Fibroblast of villous mesenchyme (primary cell): ENCODE data around the gene CAPN15. TPM values are rescaled to one million over a fixed set of nuclear protein-coding genes. Genes with fewer than 3 reads are reported as not detected.
"Not testable (repeated sequence)": the region's sequence is repeated elsewhere in the genome, so short reads cannot be mapped to it uniquely, and the experiment has no call there.

Experiments used
- DNase-seq: peaks from one replicate; pipeline ENCODE4 v3.0.0-alpha.2; 2010; ENCODE audit warnings: low read depth
- H3K4me3 ChIP-seq: 2 replicates; pipeline ENCODE4 v1.5.1; 2011; ENCODE audit warnings: low read depth, mild to moderate bottlenecking, low read length
- CTCF ChIP-seq: IDR thresholded peaks from 2 replicates; pipeline ENCODE4 v1.5.1; 2012; ENCODE audit warnings: low read depth, mild to moderate bottlenecking, low read length; ENCODE audit not compliant: insufficient read depth
- small RNA-seq: library from RNA; depleted of rRNA; stranded (forward); fragments of <200 nt; gene quantifications from one replicate; pipeline ENCODE3, GENCODE V24; 2012
- total RNA-seq: library from RNA; depleted of rRNA; stranded (reverse); fragments of >200 nt; gene quantifications from 2 replicates; pipeline ENCODE4 v1.2.3, GENCODE V29; 2012

CAPN15 gene
- total RNA-seq, 1 donor, result 37.1 TPM

GRCh38 chr16:596736-597060, 69.2 kb downstream of the CAPN15 start:
- no peak overlapping the region for H3K4me3 ChIP-seq
- no peak for TF ChIP-seq CTCF
- DNase-seq, result no peak

- H3K4me3 ChIP-seq, DNase-seq: not testable (repeated sequence)
Observed at GRCh38 chr16:597655-598054, 70.1 kb downstream of the CAPN15 start.

- TF ChIP-seq CTCF, result no peak
- H3K4me3 ChIP-seq, result no peak overlapping the region
- DNase-seq, result no peak
Observed at GRCh38 chr16:598823-599739, 71.6 kb downstream of the CAPN15 start.

- DNase-seq, result no peak
- TF ChIP-seq CTCF, result peak; percentile 38
- no peak overlapping the region for H3K4me3 ChIP-seq
Observed at GRCh38 chr16:600781-601180, 73.3 kb downstream of the CAPN15 start.

GRCh38 chr16:603933-604332, 76.4 kb downstream of the CAPN15 start:
- no peak for DNase-seq
- H3K4me3 ChIP-seq, result no peak overlapping the region
- no peak for TF ChIP-seq CTCF

Small RNAs within 50 kb of the gene (small RNA-seq; reads per million reads assigned to genes)
- gene MIR3176, result not detected
- not detected for gene MIR5587
- not detected for gene Z98883.1

Other genes starting within 250 kb of the CAPN15 start
- gene ARHGDIG, start 247.1 kb upstream of the CAPN15 start, total RNA-seq, result 0.32 TPM in 1 of 2 replicates, not detected in the other
- under 0.01 and 0.43 TPM in 2 replicates for gene PDIA2, start 244.5 kb upstream of the CAPN15 start, total RNA-seq
- 14.5 and 16.4 TPM in 2 replicates for gene AXIN1, start 175.0 kb upstream of the CAPN15 start, total RNA-seq
- 80.3 and 86.7 TPM in 2 replicates for gene MRPL28, start 157.2 kb upstream of the CAPN15 start, total RNA-seq
- gene PGAP6, start 145.7 kb upstream of the CAPN15 start, total RNA-seq, result 51.5 and 52.2 TPM in 2 replicates
- gene NME4, start 130.5 kb upstream of the CAPN15 start, total RNA-seq, result 126 TPM in 2 replicates
- gene DECR2, start 125.8 kb upstream of the CAPN15 start, total RNA-seq, result 11.6 and 16.0 TPM in 2 replicates
- gene RAB11FIP3, start 102.1 kb upstream of the CAPN15 start, total RNA-seq, result 19.0 and 19.4 TPM in 2 replicates
- gene PRR35, start 32.7 kb downstream of the CAPN15 start, total RNA-seq, result not detected in 2 replicates
- gene NHLRC4, start 39.3 kb downstream of the CAPN15 start, total RNA-seq, result 1.7 and 3.2 TPM in 2 replicates
- 22.0 and 33.8 TPM in 2 replicates for gene PIGQ, start 42.3 kb downstream of the CAPN15 start, total RNA-seq
- gene RAB40C, start 62.4 kb downstream of the CAPN15 start, total RNA-seq, result 9.9 and 10.6 TPM in 2 replicates
- gene WFIKKN1, start 103.3 kb downstream of the CAPN15 start, total RNA-seq, result under 0.01 and 0.43 TPM in 2 replicates
- gene METTL26, start 108.6 kb downstream of the CAPN15 start, total RNA-seq, result 51.8 and 78.3 TPM in 2 replicates
- 14.8 and 16.0 TPM in 2 replicates for gene MCRIP2, start 114.1 kb downstream of the CAPN15 start, total RNA-seq
- gene WDR90, start 121.7 kb downstream of the CAPN15 start, total RNA-seq, result 12.5 and 18.7 TPM in 2 replicates
- 44.0 and 53.1 TPM in 2 replicates for gene RHOT2, start 140.4 kb downstream of the CAPN15 start, total RNA-seq
- 1.3 and 1.9 TPM in 2 replicates for gene RHBDL1, start 148.0 kb downstream of the CAPN15 start, total RNA-seq
- 100 and 113 TPM in 2 replicates for gene STUB1, start 152.7 kb downstream of the CAPN15 start, total RNA-seq
- 35.4 and 36.3 TPM in 2 replicates for gene JMJD8, start 156.6 kb downstream of the CAPN15 start, total RNA-seq
- 8.2 and 9.0 TPM in 2 replicates for gene WDR24, start 162.7 kb downstream of the CAPN15 start, total RNA-seq
- gene FBXL16, start 178.1 kb downstream of the CAPN15 start, total RNA-seq, result under 0.01 TPM in 2 replicates
- 39.3 and 44.5 TPM in 2 replicates for gene METRN, start 187.4 kb downstream of the CAPN15 start, total RNA-seq
- gene ANTKMT, start 193.4 kb downstream of the CAPN15 start, total RNA-seq, result 19.4 and 37.0 TPM in 2 replicates
- 1.3 and 3.2 TPM in 2 replicates for gene CCDC78, start 198.7 kb downstream of the CAPN15 start, total RNA-seq
- gene HAGHL, start 199.4 kb downstream of the CAPN15 start, total RNA-seq, result 14.7 and 21.9 TPM in 2 replicates
- 31.6 and 37.1 TPM in 2 replicates for gene CIAO3, start 213.3 kb downstream of the CAPN15 start, total RNA-seq
- gene MSLN, start 233.0 kb downstream of the CAPN15 start, total RNA-seq, result 0.32 and 0.86 TPM in 2 replicates